HepG2 (cell line): ENCODE data around the gene CCDC117. TPM values are rescaled to one million over a fixed set of nuclear protein-coding genes. Genes with fewer than 3 reads are reported as not detected.

ENCODE experiments used
- ARNTL ChIP-seq: sonication (generic); formaldehyde crosslinking; IDR thresholded peaks from 2 replicates; pipeline ENCODE4 v1.4.0; 2020; ENCODE audit warnings: mild to moderate bottlenecking, missing genetic modification reagents
- HOXA7 ChIP-seq: sonication (generic); formaldehyde crosslinking; IDR thresholded peaks from 2 replicates; pipeline ENCODE4 v1.8.1; 2022; ENCODE audit warnings: mild to moderate bottlenecking, missing genetic modification reagents, moderate library complexity
- PAXIP1 ChIP-seq: sonication (generic); formaldehyde crosslinking; conservative IDR thresholded peaks from 2 replicates; pipeline ENCODE4 v1.4.0; 2020; ENCODE audit warnings: mild to moderate bottlenecking, missing genetic modification reagents, moderate library complexity
- RERE ChIP-seq: IDR thresholded peaks from 2 replicates; pipeline ENCODE4 v1.6.1; 2016; ENCODE audit warnings: low read depth, missing genetic modification reagents, missing compliant biosample characterization
- SALL1 ChIP-seq: sonication (generic); formaldehyde crosslinking; IDR thresholded peaks from 2 replicates; pipeline ENCODE4 v1.8.0; 2022; ENCODE audit warnings: mild to moderate bottlenecking, missing genetic modification reagents
- ZBTB25 ChIP-seq: IDR thresholded peaks from 2 replicates; pipeline ENCODE4 v1.6.1; 2018; ENCODE audit warnings: missing genetic modification reagents
- ZFY ChIP-seq: sonication (generic); formaldehyde crosslinking; IDR thresholded peaks from 2 replicates; pipeline ENCODE4 v1.4.0; 2020; ENCODE audit warnings: missing genetic modification reagents
- ZNF3 ChIP-seq: IDR thresholded peaks from 2 replicates; pipeline ENCODE4 v1.7.0; 2017; ENCODE audit warnings: inconsistent platforms
- polyA plus RNA-seq, 8 experiments: library from polyadenylated mRNA; depleted of rRNA in 3 of 8; stranded (reverse) in 7 of 8; unstranded in 1 of 8; fragments of >200 nt; fragmentation: Illumina TruSeq in 4 of 8; extraction: Trizol in 4 of 8; gene quantifications; 2 replicates each; pipeline versions ENCODE4 v1.2.1 to v1.2.3, GENCODE V29; 2011 to 2016; ENCODE audit warnings: low read depth in 4 of 8, missing spikeins in 1 of 8, mixed read lengths in 1 of 8; ENCODE audit not compliant: insufficient read depth in 1 of 8
- total RNA-seq, 5 experiments: library from RNA; depleted of rRNA; stranded (reverse); fragments of >200 nt; fragmentation: Illumina TruSeq; extraction: Trizol; gene quantifications; 2 replicates each; pipeline ENCODE4 v1.2.3, GENCODE V29; 2016; ENCODE audit warnings: low read depth in 1 of 5

Gene CCDC117
- total and polyA plus RNA-seq, 2 of the 13 experiments (the other 11 are each of a cell fraction or from before 2014, with no cell fraction given), result 12.6 to 34.2 TPM

GRCh38 chr22:28783786-28784671 is 11.5 kb downstream of the CCDC117 start (continued):
- TF ChIP-seq RERE (CRISPR knock-in tag), result peak; percentile 52; the same call in 1 of the 2 replicates
- TF ChIP-seq ZBTB25, result no peak
- TF ChIP-seq PAXIP1, result peak; percentile 97
- TF ChIP-seq ZNF3 (CRISPR knock-in tag), result peak; percentile 59; the same call in 1 of the 2 replicates
- TF ChIP-seq ZFY (CRISPR knock-in tag), result peak; percentile 73
- TF ChIP-seq ARNTL, result peak; percentile 40
- no peak for TF ChIP-seq HOXA7
- TF ChIP-seq SALL1 (CRISPR knock-in tag), result peak; percentile 26; the same call in 1 of the 2 replicates
